ENCODE measurements around the gene ACAD10.
"Not testable (repeated sequence)": the region's sequence is repeated elsewhere in the genome, so short reads cannot be mapped to it uniquely, and the experiment has no call there.

GRCh38 chr12:111763552-111763951 lies 77.7 kb downstream of the ACAD10 start:
- not testable (repeated sequence) for TF ChIP-seq POLR2AphosphoS5 (IDR thresholded peaks at IDR 0.05; ENCODE audit: low read length); CTCF (IDR thresholded peaks at IDR 0.05 in 2 of 3, conservative IDR thresholded peaks at IDR 0.05 in 1 of 3; ENCODE audit: control insufficient read depth in 2 of 3, extremely low read depth in 1 of 3, insufficient read depth in 1 of 3, low read depth in 3 of 3, low read length in 3 of 3); POLR2A (IDR thresholded peaks at IDR 0.05; ENCODE audit: low read depth, low read length); YY1 (IDR thresholded peaks at IDR 0.05; ENCODE audit: low read depth, low read length); NR2C2 (IDR thresholded peaks at IDR 0.05; ENCODE audit: borderline replicate concordance, control insufficient read depth, insufficient read length, low read depth); USF2 (IDR thresholded peaks at IDR 0.05; ENCODE audit: borderline replicate concordance, low read depth, low read length); POLR2AphosphoS2 (IDR thresholded peaks at IDR 0.05; ENCODE audit: low read depth, low read length); HDAC2 (IDR thresholded peaks at IDR 0.05)
